HG02943 (cell line): ENCODE results near the gene AGRN.

Experiments
- ATAC-seq: cut with Tn5 transposase; IDR thresholded peaks from one replicate; pipeline ENCODE4 v1.9.1; 2021; ENCODE audit warnings: mild to moderate bottlenecking, low read depth, moderate library complexity; ENCODE audit not compliant: unreplicated experiment

AGRN gene

DNA sequence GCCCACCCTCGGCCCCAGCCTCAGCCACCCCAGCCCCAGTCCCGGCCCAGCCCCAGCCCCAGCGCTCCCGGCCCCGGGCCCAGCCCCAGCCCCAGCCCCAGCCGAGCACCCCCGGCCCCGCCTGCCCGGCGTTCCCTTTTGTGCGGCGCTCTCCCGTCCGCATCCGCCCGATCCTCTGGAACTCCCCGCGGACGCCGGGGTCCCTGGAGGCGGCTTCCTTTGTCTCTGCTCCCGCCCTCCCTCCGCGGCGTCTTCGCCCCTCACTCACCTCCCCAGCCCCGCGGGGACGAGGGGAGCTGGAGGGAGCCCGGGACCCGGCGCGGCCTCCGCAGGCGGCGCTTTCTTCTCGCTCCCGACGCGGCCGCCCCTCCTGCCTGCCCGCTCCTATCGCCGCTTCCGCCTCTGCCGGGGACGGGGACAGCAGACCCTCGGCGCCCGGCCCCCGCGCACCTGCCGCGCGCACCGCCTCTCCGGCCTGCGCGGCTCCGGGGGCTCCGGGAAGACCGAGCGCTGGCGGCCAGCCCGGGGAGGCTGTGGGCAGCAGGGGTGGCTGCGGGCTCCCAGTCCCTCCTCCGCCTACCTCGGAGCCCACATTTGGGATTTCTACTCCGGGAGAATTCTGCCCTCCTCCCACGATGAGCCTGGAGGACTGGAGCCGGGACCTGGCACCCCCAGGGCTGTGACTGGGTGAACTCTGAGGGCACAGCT, 14.0 kb downstream of the AGRN start:
- no peak for ATAC-seq

DNA sequence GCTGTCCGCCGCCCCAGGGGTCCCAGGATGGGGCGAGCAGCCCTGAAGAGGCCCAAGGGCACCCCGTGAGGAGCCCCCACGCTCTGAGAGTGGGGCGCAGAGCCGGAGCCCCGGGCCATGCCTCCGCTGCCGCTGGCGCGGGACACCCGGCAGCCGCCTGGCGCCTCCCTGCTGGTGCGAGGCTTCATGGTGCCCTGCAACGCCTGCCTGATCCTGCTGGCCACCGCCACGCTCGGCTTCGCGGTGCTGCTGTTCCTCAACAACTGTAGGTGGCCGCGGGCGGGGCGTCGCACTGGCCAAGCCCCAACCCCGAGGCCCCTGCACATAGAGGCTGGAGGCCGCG, 14.5 kb downstream of the AGRN start:
- ATAC-seq, result no peak

DNA sequence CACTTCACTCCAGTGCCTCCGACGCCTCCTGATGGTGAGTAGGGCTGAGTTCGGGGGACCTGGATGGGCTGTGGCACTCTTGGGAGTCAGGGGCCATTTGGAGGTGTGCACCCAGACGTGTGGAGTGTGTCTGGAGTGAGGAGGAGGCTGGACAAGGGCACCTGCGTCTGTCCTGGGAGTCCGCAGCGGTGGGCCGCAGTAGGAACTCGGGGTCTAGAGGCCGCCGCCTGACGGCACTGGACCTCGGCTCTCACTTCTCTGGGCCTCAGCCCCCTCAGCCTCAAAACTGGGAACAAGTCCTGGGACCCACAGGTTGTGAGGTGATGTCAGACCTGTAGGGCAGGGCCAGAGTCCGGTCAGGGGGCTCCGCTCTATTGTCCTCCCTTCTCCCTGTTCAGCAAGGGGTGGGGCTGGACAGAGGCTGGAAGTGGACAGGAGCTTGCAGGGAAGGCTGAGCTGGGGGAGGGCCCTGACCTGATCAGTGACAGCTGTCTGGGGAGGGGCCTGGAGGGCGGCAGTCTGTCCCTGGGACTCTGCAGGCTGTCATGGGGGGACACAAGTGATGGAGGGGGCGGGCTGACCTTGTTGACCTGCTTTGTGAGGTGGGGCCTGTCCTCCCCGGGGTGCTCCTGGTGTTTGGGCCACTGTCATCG, 15.5 kb downstream of the AGRN start:
- no peak for ATAC-seq

DNA sequence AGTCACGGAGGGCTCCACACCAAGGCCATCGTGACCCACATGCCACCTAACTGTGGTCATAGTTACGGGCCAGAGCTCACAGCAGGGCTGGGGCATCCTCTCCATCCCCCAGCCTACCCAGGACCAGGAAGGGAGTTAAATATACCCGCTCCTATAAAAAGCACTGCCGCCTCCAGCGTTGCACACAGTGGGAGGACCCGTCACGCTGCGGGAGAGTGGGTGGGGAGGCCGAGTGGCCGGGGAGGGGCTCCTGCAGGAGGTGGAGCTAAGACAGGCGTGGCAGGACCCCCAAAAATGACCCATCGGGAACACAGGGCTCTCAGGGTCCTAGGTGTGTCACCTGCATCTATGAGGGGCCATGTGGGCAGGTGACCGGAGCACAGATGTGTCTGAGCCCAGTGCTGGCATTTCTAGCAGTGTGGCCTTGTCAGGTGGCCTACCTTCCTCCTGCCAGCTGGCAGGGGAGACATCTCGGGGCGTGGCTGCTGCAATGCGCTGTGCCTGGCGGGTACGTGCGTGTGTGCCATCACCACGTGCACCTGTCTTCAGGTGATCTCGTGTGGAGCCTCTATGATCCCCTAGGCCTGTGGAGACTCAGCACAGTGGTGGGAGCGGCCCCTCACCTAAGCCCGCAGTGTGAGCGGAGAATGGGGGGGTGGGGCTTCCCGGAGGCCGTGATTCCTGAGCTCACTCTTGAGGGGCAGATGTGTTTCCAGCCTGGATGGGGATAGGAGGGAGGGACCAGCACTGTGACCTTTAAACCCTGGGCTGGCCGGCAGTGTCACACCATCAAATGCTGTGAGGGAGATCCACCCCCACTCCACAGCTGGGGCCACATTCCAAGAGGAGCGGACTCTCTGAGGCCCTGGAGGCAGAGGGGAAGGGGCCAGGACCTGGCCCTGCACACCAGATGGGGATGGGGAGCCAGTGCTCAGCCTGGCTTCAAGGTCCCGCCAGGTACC, 17.7 kb downstream of the AGRN start:
- no peak for ATAC-seq

DNA sequence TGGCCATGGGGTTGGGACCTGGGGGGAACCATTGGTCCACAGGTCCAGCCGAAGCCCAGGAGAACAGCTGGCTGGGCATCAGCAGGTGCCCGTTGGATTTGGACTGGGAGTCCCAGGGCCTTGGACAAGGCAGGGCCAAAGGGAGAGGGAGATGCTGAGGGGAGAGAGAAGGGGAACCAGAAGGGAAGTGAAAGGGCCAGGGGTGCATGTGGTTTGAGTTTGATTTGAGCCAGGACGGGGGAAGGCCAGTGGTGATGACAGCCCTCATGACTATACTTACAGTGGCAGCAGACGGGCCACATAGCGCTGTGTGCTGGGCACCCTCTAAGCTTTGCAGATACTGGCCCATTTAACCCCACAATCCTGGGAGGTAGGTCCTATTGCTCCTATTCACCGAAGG, 18.8 kb downstream of the AGRN start:
- ATAC-seq, result peak; percentile 47

DNA sequence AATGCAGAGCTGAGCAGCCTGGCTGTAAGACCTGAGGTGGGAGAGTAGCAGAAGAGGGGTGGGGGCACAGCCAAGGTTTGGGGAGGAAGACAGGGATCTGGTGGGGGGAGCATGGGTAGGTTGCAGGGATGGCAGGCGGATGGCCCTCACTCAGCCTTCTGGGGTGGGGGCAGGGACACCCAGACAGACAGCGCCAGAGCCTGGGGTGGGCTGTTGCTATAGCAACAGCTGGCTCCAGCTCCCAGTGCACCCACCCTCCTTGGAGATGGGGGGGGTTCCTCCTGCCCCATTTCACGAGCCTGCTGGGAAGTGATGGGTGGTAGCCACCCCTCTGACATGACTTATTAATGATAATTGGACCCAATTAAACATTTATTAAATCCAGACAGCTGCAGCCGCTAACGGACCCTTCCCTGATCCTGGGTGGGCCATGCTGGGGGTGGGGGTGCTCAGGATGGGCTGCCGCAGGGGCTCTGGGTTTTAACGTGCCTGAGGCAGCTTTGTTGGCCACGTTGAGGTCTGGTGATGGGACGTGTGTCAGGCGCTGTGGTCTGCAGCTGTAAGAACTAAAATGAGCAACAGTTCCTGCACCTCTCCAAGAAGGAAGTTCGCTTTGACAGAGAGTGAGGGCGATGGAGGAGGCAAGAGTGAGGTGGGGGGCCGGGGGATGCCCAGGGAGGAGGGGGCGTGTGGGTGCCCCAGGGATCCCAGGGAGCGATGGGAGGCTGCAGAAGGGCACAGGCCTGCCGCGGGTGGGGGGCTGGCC, 19.4 kb downstream of the AGRN start:
- no peak for ATAC-seq

DNA sequence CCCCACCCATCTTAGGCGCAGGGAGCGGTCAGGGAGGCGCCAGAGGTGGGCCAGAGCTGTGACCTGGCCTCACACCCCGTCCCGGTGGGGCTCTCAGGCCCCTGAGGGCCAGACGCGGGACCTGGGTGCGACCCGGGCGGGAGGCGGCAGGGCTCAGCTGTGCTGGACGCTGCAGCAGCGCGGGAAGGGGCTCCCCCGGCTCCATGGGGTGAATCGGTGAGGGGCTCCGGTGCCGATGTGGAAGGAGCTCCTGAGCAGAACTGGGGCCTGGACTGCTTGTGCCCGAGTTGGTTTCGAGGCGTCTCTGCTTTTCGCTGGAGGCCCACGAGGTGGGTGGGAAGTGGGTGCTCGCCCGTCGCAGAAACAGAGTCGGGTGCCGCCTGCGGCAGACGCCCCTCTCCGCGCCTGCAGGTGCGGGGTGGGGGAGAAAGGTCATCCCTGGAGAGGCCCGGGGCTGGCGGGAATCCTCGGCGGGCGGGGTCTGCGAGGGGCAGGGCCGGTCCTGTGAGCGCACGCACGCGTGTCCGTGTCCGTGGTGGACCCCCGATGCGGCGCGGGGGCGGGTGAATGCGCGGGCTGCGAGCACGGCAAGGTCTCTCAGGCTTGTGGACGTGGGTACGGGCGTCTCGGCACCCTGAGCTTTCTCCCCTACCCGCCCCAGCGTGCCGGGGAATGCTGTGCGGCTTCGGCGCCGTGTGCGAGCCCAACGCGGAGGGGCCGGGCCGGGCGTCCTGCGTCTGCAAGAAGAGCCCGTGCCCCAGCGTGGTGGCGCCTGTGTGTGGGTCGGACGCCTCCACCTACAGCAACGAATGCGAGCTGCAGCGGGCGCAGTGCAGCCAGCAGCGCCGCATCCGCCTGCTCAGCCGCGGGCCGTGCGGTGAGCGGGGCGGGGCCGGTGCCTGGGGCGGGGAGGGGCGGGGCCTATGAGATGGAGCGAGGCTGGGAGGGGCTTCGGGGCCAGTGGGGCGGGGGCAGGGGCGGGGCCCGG, 20.4 kb downstream of the AGRN start:
- no peak for ATAC-seq

DNA sequence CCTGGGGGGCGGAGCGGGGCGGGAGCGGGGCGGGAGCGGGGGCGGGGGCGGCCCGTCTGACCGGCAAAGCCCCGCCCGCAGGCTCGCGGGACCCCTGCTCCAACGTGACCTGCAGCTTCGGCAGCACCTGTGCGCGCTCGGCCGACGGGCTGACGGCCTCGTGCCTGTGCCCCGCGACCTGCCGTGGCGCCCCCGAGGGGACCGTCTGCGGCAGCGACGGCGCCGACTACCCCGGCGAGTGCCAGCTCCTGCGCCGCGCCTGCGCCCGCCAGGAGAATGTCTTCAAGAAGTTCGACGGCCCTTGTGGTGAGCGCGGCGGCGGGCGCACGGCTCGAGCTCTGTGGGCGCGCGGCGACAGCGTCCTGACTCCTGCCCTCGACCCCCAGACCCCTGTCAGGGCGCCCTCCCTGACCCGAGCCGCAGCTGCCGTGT, 21.2 kb downstream of the AGRN start:
- ATAC-seq, result no peak

DNA sequence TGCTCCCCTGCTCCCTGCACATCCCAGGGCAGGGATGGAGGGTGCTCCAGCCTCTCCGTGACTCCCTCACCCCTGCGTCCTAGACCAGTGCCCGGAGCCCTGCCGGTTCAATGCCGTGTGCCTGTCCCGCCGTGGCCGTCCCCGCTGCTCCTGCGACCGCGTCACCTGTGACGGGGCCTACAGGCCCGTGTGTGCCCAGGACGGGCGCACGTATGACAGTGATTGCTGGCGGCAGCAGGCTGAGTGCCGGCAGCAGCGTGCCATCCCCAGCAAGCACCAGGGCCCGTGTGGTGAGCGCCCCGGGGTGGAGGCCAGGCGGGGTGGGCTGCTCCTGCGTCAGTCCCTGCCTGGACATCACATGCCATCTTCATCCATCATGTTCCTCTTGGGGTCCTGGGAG, 22.0 kb downstream of the AGRN start:
- no peak for ATAC-seq

DNA sequence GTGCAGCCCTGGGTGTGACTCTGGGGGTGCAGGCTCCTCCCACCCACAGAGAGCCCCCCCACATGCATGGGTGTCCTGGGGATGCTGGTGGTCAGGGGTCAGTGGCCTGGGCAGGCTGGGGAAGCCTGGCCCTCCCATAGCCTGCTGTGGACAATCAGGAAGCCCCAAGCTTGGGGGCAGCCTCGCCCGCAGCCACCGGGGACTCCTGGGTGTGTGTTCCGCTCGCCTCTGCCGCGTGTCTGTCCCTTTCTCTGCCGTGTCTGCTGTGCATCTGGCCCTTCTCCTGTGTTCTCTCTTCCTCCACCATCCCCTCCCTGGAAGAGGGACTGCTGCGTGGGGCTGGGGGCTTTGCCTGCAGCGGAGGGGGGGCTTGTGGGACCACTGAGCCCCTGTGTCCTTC, 22.9 kb downstream of the AGRN start:
- ATAC-seq, result no peak

DNA sequence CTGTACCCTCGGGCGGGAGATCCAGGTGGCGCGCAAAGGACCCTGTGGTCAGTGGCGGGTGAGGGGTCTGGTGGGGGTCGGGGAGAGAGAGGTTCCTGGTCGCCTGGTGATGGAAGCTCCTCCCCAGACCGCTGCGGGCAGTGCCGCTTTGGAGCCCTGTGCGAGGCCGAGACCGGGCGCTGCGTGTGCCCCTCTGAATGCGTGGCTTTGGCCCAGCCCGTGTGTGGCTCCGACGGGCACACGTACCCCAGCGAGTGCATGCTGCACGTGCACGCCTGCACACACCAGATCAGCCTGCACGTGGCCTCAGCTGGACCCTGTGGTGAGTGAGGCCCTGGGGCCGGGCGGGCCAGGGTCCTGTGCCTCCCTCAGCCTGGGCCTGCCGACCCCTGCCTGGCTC, 23.5 kb downstream of the AGRN start:
- no peak for ATAC-seq

DNA sequence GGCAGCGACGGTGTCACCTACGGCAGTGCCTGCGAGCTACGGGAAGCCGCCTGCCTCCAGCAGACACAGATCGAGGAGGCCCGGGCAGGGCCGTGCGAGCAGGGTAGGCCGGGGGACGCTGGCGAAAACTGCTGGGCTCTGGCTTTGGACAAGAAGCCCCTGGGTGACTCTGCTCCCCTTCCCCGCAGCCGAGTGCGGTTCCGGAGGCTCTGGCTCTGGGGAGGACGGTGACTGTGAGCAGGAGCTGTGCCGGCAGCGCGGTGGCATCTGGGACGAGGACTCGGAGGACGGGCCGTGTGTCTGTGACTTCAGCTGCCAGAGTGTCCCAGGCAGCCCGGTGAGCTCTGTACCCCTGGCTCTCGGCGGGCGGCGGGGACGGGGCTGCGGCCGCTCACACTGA, 24.0 kb downstream of the AGRN start:
- no peak for ATAC-seq

DNA sequence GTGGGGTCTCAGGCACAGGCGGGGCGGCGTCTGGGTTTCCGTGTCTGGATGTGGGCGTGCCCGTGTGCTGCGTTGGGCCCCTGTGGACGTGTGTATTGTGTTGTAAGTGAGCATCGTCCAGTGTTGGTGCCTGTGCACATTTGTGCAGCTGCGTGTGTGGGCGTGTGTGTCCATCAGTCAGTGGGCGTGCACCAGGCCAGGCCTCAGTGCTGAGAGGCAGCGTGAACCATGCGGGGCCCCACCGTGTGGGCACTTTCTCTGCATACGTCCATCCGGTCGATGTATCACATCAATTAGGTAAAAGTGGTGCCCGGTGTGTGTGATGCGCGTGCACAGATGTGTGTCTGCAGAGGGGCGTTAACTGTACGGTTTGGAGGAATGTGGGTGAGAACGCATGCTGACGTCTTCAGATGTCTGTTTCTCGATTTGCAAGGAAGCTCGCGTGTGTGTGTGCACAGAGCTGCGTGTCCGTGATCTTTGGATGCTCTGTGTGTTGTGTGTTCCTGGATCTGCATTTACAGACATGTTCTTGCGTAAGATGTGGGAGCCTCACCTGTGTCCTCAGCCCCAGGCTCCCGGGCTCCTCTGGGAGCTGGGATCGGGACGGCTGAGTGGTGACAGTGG, 24.6 kb downstream of the AGRN start:
- ATAC-seq, result no peak

DNA sequence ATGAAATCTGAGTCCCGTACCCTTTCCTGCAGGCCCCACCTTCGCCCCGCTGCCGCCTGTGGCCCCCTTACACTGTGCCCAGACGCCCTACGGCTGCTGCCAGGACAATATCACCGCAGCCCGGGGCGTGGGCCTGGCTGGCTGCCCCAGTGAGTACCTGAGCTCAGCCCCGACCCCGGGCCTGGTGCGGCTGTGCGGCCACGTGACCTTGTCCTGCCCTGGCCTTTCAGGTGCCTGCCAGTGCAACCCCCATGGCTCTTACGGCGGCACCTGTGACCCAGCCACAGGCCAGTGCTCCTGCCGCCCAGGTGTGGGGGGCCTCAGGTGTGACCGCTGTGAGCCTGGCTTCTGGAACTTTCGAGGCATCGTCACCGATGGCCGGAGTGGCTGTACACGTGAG, 25.2 kb downstream of the AGRN start:
- no peak for ATAC-seq

DNA sequence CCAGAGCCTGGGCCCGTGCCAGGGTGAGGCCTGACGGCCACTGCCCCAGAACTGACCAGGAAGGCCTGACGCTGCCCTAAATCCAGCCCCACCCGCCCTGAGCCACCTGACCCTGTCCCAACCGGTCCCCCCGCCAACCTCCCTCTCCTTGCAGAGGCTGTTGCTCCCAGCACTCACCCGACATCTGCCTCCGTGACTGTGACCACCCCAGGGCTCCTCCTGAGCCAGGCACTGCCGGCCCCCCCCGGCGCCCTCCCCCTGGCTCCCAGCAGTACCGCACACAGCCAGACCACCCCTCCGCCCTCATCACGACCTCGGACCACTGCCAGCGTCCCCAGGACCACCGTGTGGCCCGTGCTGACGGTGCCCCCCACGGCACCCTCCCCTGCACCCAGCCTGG, 26.3 kb downstream of the AGRN start:
- ATAC-seq, result no peak

DNA sequence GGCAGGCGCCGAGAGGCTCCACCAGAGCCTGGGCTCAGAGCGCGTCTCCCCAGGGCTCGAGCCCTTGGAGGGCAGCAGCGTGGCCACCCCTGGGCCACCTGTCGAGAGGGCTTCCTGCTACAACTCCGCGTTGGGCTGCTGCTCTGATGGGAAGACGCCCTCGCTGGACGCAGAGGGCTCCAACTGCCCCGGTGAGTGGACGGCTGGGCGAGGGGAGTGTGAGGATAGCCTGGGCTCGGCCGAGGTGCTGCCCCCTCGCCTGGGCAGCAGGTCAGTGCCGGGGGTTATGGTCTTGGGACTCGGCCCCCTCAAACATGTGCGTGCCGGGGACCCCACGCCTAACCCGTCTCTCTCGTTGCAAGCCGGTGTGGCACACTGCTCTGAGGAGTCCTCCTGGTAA, 26.8 kb downstream of the AGRN start:
- no peak for ATAC-seq

DNA sequence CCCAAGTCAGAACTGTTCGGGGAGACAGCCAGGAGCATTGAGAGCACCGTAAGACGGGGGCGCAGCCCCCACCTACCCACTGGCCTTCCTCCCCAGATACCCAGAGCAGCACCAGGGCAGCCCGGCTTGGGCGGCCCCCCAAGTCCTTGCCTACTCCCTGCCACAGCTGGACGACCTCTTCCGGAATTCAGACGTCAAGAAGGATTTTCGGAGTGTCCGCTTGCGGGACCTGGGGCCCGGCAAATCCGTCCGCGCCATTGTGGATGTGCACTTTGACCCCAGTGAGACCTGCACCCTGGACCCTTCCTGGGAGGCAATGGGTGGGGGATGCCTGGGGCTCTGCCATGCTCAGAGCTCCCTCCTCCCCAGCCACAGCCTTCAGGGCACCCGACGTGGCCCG, 27.5 kb downstream of the AGRN start:
- no peak for ATAC-seq

DNA sequence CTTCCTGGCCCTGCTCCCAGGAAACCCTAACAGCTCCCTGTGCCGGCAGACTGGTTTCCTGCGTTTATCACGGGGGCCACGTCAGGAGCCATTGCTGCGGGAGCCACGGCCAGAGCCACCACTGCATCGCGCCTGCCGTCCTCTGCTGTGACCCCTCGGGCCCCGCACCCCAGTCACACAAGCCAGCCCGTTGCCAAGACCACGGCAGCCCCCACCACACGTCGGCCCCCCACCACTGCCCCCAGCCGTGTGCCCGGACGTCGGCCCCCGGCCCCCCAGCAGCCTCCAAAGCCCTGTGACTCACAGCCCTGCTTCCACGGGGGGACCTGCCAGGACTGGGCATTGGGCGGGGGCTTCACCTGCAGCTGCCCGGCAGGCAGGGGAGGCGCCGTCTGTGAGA, 28.0 kb downstream of the AGRN start:
- ATAC-seq, result no peak

DNA sequence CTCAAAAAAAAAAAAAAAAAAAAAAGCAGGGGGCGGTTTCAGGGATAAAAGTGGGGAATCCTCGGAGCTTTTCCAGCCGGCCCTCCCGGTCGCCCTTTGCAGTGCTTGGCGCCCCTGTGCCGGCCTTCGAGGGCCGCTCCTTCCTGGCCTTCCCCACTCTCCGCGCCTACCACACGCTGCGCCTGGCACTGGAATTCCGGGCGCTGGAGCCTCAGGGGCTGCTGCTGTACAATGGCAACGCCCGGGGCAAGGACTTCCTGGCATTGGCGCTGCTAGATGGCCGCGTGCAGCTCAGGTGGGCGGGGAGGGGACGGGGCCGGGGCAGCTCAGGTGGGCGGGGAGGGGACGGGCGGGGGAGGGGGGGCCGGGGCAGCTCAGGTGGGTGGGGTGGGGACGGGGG, 28.8 kb downstream of the AGRN start:
- no peak for ATAC-seq
